SK-MEL-5 (cell line): ENCODE data around the gene SRP9. TPM values are rescaled to one million over a fixed set of nuclear protein-coding genes. Genes with fewer than 3 reads are reported as not detected.

Experiments used
- DNase-seq: peaks from one replicate; pipeline ENCODE4 v3.0.0-alpha.2; 2016; ENCODE audit warnings: low read depth, low spot score
- in situ Hi-C: cut with HindIII; loops from 2 replicates; pipeline ENCODE4 v1.10.0; 2016; ENCODE audit warnings: low sequenced_read_pairs, high pct_unique_total_duplicates, low pct_unique_long_range_greater_than_20kb
- polyA plus RNA-seq, 2 experiments: library from polyadenylated mRNA; depleted of rRNA; stranded (reverse); fragments of >200 nt; gene quantifications; 2 replicates each; pipeline ENCODE4 v1.2.3, GENCODE V29; 2015
- total RNA-seq: library from RNA; depleted of rRNA; stranded (reverse); fragments of >200 nt; shearing (Covaris generic); gene quantifications from 2 replicates; pipeline ENCODE4 v1.2.3, GENCODE V29; 2014; rRNA removed

Gene SRP9, protein sequence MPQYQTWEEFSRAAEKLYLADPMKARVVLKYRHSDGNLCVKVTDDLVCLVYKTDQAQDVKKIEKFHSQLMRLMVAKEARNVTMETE
- 251 and 258 TPM in 2 replicates for total RNA-seq
- 200 and 225 TPM in 2 replicates for polyA plus RNA-seq (2015; cell fraction: cytosol; rRNA removed)
- polyA plus RNA-seq (2015; cell fraction: nucleus; rRNA removed) = 134 and 143 TPM in 2 replicates

DNA sequence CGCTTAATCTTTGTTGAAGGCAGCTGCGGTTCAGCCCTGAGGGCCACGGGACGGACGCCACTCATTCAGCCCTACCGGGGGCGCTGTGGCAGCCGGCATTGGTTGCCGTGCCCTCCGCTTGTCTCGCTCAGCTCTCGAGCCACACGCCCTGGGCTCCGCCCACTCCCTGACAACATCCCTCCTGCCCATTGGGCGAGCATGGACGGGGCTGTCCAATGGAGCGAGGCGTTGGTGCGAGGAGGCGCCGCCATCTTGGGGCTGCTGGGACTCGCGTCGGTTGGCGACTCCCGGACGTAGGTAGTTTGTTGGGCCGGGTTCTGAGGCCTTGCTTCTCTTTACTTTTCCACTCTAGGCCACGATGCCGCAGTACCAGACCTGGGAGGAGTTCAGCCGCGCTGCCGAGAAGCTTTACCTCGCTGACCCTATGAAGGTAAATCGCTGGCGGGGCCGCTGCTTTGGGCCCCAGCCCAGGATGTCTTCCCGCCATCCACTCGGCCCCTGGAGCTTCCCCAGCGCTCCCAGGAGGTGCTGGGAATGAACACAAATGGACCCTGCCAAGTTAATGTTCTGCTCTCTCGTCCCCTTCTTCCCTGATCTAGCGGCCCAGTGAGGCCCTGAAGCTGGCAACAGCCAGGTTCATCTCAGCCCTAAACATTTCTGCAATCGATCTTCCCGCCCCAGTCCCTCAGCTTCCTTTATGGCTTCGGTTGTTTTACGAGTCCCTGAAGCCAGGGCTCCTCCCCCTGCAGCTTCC lies at the start of gene SRP9:
SRP9 (plus strand) TSS at position 244 of the 754 bp plus-strand sequence; CDS start at position 359, 115 bp downstream.
- DNase-seq = peak; percentile 99
- in situ Hi-C loops = no loop called here

DNA sequence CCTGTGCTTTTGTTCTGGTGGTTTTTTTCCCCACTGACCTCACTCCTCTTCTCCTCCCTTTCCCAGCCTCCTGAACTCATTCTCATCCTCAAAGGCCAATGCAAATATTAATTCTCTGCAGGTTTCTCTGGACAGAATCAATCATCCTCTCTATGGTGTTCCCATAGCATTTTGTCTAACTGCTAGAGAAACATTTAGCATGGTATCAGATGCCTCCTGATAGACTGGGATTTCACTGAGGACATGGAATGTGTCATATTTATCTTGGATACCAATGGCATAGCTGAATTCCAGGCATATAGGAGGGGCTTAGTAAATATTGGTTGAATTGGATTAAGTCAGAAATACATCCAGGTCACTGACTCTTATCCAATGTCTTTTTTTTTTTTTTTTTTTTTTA lies 46.1 kb upstream of the SRP9 start:
- in situ Hi-C loops = no loop called here
- no peak for DNase-seq

DNA sequence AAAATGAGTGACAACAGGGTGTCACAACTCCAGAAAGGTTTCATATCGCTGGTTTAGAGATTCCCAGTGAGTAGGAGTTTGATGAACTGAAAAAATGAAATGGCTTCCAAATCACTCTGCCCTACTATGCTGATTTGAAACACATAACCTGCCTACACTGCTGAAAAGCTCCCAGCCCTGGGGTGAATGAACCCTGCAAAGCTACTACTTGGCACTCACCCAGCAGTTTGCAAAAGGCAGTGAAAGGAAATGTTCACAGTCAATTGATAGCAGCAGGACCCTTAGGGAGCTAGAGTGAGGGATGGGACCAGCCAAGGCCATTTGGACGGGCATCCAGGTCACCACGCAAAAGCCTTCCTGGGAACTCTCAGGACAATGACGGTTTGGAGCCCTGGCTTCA lies 44.4 kb upstream of the SRP9 start:
- in situ Hi-C loops = no loop called here
- DNase-seq = no peak

DNA sequence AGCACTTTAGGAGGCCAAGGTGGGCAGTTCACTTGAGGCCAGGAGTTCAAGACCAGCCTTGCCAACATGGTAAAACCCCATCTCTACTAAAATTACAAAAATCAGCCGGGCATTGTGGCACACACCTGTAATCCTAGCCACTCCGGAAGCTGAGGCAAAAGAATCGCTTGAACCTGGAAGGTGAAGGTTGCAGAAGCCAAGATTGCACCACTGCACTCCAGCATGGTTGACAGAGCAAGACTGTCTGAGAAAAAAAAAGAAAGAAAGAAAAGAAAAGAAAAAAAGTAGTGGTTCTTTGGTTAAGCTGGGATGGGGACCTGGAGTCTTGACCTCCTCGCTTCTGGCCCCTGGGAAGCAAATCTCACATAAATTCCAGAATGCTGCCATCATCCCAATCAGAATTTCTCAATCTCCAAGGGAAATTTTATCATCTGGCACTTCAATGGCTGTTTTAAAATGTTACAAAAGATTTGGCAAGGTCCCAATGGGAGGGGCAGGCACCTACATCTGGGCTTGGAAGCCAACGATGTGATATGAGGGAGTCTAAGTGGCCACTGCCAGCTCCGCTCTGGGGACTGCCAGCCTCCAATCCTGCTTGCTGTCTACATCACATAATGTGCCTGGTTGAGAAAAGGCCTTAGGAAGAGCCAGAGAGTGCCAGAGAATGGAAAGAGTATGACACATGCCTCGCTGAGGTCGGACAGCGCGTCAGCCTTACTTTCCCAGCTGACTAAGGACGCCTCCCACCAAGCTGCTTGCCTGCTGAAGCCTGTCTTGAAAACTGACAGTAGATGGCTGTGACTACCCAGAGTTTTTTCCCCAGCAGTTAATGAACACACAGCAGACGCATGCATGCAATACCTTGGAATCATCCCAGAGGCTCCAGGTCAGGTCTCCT lies 42.1 kb upstream of the SRP9 start:
- no peak for DNase-seq
- in situ Hi-C loops = no loop called here

DNA sequence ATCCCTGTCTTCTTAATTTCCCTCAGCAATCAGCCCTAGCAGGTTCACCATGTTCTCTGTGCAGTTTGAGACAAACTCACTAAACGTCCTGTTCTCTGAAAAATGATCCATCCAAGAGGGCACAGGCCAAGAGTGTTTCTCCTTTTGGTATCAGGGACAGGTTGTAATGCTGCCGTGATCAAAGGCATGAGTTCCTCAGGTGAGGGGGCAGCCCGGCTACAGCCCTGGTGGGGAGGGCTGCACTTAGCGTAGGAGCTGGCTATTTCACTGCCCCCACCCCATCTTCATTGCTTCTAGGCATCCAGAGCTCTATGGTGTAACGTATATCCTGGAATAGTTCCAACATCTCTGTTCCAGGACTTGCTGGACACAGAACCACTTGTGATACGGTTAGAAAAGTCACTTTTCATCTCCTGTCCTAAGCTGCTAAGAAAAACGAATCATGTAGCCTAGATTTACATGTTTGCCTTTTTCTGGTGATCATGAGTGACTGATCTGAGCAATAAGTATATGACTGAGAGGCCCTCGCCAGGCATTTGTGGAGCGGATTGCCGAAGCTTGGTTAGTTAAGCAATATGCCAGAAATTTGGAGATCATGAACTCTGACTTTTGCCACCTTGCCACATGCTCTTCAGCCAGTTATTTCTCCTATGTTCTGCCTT lies 41.1 kb upstream of the SRP9 start:
- in situ Hi-C loops = no loop called here
- no peak for DNase-seq

DNA sequence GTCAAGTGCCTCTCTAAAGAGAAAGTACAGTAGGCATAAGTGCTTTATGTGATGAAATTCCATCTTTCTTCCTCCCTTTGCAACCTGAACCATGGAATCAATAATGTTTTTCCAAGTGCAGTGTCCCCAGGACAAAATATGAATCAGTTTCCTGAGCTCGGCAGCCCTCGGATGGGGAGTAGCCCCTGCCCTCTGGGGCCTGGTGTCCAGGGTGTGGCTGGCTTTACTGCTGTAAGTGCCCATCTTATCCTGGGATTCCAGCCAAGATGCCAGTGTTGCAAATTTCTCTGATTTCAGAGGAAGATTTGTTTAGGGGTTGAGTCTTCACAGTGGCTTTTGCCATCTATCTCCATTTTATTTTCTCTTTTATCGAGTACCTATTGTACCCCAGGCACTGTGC lies 40.5 kb upstream of the SRP9 start:
- in situ Hi-C loops = no loop called here
- DNase-seq = no peak

DNA sequence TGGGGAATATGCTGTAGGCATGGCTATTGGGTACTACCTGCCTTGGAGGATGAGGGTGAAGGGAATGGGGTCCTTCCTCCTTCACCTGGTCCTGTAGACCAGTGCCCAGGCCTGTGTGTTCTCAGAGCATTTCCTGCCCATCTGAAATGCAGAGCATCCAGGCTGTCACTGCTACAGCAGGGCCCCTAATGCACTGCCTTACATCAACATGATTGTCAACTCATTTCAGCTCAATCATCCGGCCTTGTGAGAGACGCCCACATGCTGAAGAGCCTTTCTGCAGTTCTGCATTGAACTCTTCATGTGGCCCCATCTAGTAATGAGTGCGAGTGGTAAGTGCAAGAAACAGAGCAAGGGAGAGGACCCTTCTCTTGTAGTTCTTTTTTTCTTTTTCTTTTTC lies 39.8 kb upstream of the SRP9 start:
- DNase-seq = no peak
- in situ Hi-C loops = no loop called here

DNA sequence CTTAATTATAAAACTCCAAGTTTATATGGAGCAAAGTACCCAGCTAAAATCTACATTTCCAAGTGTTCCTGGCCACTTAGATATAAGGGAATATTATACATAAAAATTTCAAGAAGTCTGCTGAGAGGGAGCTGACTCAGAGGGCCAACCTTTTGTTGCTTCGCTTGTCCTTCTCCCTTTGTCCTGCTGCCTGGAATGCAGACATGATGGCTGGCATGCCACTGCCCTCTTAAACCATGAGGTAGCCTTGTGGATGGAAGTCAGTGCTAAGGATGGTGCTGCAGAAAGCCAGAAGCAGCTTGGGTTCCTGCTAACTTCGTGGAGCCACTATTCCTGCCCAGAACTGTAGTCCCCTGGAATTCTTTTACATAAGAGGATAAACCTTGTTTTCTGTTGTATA lies 38.9 kb upstream of the SRP9 start:
- no peak for DNase-seq
- in situ Hi-C loops = no loop called here

DNA sequence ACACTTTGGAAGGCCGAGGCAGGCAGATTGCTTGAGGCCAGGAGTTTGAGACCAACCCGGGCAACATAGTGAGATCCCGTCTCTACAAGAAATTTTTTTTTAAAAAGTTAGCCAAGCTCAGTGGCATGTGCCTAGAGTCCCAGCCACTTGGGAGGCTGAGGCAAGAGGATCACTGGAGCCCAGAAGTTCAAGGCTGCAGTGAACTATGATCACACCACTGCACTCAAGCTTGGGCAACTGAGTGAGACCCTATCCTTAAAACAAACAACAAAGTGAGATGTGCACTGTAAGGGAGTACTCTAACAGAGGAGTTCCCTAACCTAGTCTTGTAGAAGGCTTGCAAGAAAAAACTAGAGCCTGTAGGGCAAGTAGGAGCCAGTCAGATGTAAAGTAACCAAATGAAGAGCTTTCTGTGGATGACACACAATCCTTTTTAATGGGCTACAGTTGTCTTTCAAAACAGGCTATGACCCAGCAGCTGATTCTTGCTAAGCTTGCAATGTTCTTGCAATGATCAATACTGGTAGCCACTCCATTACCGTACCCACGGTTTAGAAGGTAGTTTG lies 38.0 kb upstream of the SRP9 start:
- DNase-seq = no peak
- in situ Hi-C loops = no loop called here

DNA sequence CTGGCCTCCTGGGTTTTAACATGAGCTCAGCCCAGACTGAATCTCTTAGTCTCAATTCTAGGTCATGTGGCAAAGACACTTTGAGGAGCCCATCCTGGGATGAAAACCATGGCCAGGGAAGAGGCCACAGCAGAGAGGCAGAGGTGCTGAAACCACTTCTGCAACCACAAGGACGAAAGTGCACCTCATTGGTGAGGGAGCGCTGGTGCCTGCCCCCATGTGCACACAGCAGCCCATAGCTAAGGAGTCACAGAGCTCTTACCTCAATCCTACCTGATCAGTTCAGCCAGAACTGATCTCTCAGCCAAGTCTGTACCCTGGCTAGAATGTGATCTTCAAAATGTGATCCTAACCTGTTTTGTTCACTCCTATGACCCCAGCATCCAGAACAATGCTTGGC lies 32.9 kb upstream of the SRP9 start:
- in situ Hi-C loops = no loop called here
- no peak for DNase-seq

DNA sequence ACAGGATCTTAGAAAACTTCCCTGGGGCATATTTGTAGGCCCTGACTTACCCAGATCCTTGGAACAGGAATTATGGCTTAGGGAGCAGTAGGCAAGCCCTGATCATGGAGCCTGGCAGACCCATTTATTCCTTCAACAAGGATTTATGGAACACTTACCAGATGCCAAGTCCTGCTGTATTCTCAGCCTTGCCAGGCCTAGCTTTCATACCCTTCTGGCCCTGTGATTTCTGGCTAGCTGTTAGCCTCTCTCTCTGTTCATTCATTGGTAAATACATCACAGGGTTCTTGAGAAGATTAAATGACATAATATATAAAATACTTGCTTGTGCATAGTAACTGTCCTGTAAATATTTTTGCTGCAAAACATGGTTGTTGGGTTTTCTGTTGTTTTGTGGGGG lies 32.4 kb upstream of the SRP9 start:
- DNase-seq = no peak
- in situ Hi-C loops = no loop called here

DNA sequence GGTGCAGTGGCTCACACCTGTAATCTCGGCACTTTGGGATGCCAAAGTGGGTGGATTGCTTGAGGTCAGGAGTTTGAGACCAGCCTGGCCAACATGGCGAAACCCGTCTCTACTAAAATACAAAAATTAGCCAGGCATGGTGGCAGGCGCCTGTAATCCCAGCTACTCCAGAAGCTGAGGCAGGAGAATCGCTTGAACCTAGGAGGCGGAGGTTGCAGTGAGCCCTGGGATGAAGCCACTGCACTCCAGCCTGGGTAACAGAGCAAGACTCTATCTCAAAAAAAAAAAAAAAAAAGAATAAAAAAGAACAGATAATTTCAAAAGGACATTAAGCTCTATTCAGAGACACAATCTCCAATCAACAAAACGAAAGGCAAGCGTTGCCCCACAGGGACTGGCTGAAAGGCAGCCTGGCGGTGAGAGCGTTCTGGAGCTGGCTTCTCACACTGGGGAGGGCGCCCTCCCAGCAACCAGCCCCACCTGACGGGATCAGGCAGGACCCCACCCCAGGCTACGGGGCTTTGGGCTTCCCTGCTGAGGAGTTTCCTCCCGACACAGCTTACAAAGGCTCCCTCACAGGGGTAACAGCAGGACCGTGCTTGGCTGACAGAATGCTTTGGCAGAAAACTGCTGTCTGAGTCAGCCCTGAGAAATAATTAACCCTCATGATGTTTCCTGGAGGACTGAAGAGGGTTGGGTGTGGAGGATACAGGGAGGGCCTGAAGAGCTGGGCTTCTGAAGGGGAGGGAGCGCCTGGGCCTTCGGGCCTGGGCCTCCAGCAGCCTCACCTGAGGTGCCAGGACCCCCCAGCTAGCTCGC lies 31.1 kb upstream of the SRP9 start:
- DNase-seq = peak; percentile 72
- in situ Hi-C loops = no loop called here

DNA sequence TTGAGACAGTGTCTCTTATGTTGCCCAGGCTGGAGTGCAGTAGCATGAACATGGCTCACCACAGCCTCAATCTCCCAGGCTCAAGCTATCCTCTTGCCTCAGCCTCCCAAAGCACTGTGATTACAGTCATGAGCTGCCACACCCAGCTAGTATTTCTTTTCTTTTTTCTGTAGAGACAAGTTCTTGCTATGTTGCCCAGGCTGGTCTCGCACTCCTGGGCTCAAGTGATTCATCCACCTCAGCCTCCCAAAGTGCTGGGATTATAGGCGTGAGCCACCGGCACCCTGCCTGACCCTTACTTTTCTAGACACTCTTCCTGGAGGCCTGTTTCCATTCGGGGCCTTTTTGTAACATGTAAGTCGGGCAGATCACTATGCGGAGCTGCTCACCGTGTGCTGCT lies 30.1 kb upstream of the SRP9 start:
- no peak for DNase-seq
- in situ Hi-C loops = no loop called here

DNA sequence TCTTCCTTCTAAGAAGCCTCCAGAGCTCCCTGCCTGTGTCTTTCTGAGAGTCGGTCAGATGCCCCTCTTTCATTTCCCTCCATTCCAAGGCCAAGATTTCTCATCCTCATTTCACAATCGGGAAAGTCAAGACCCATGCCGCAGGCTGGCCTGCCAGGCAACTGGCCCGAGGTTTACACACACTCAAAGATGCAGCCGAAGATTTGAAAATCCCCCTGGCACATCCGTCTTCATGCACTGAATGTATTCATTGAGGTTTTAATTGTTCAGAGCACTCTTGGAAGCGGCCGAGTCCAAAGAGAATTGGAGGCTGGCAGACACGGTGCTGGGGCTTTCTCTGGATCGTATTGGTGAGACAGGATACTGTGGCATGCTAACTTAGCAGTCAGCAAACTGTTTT lies 29.1 kb upstream of the SRP9 start:
- DNase-seq = no peak
- in situ Hi-C loops = no loop called here

DNA sequence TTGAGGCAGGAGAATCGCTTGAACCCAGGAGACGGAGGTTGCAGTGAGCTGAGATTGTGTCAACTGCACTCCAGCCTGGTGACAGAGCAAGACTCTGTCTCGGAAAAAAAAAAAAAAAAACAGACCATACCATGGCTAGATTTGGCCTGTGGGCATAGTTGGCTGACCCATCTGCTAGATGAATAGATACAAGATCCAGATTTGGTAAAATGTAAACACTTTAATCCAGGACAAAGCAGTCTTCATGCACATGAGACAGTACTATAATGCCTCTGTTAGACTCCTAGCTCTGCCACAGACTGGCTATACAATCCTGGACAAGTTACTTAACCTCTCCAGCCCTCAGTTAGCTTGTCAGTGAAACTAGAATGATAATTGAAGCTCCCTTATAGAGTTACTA lies 27.9 kb upstream of the SRP9 start:
- in situ Hi-C loops = no loop called here
- no peak for DNase-seq

DNA sequence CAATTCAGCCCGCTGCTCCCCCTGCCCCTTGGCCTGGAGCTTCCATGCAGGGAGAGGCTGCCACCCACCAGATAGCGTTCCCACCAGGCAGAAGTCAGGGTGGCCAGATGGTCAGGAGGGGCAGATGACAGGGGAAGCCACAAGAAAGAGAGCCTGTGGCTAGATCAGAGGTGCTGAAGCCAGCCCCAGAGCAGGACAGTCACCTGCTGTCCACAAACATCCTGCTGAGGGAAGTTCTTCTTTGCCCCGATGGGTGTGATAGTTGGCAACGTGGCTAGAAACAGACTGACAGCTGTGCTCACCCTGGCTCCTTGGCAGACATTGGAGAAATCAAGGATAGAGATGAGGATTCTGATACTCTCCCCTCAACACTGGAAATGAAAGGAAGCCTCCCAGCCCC lies 27.2 kb upstream of the SRP9 start:
- no peak for DNase-seq
- in situ Hi-C loops = no loop called here
